Fibroblast of lung (primary cell): Measurements from ENCODE around the gene GNAL. TPM values are rescaled to one million over a fixed set of nuclear protein-coding genes. Genes with fewer than 3 reads are reported as not detected.

Experiments used
- DNase-seq, 2 donors: peaks; one replicate each; pipeline versions ENCODE4 v3.0.0 to v3.0.0-alpha.2; 2010; ENCODE audit warnings: low read depth in 2 of 2
- H2AFZ ChIP-seq: 2 replicates; pipeline ENCODE4 v1.5.1; 2012; ENCODE audit warnings: low read length, control low read depth, inconsistent platforms
- H3K27ac ChIP-seq: 2 replicates; pipeline ENCODE4 v1.5.1; 2011; ENCODE audit warnings: low read length, control low read depth; ENCODE audit not compliant: insufficient read depth
- H3K27me3 ChIP-seq: 2 replicates; pipeline ENCODE4 v1.5.1; 2011; ENCODE audit warnings: mild to moderate bottlenecking, low read length; ENCODE audit not compliant: control insufficient read depth, insufficient read depth
- H3K36me3 ChIP-seq: 2 replicates; pipeline ENCODE4 v1.5.1; 2011; ENCODE audit warnings: low read length; ENCODE audit not compliant: control insufficient read depth, insufficient read depth
- H3K4me1 ChIP-seq: 2 replicates; pipeline ENCODE4 v1.5.1; 2011; ENCODE audit warnings: low read length; ENCODE audit not compliant: control insufficient read depth, insufficient read depth; ENCODE audit errors: extremely low read depth
- H3K4me2 ChIP-seq: 2 replicates; pipeline ENCODE4 v1.5.1; 2011; ENCODE audit warnings: low read length, control low read depth; ENCODE audit not compliant: insufficient read depth; ENCODE audit errors: extremely low read depth
- H3K4me3 ChIP-seq, 4 experiments: fragments of 200-600 bp in 1 of 4; sonication (generic) in 1 of 4; replicated peaks in 1 of 4; 2 replicates each; pipeline ENCODE4 v1.5.1; 2011 to 2016; ENCODE audit warnings: low read length in 4 of 4, low read depth in 3 of 4, mild to moderate bottlenecking in 3 of 4, control low read depth in 2 of 4, inconsistent platforms in 1 of 4, mixed read lengths in 1 of 4; ENCODE audit not compliant: insufficient read depth in 1 of 4; ENCODE audit errors: control extremely low read depth in 1 of 4
- H3K79me2 ChIP-seq: 2 replicates; pipeline ENCODE4 v1.5.1; 2012; ENCODE audit warnings: mild to moderate bottlenecking, low read length, inconsistent platforms; ENCODE audit not compliant: control insufficient read depth, insufficient read depth
- H3K9ac ChIP-seq: 2 replicates; pipeline ENCODE4 v1.5.1; 2011; ENCODE audit warnings: mild to moderate bottlenecking, low read length, control low read depth; ENCODE audit not compliant: insufficient read depth
- H3K9me3 ChIP-seq: 2 replicates; pipeline ENCODE4 v1.5.1; 2012; ENCODE audit warnings: low read depth, low read length; ENCODE audit not compliant: control insufficient read depth, insufficient read depth
- H4K20me1 ChIP-seq: 2 replicates; pipeline ENCODE4 v1.5.1; 2011; ENCODE audit warnings: low read length; ENCODE audit not compliant: control insufficient read depth, insufficient read depth; ENCODE audit errors: extremely low read depth
- CTCF ChIP-seq, 2 donors: IDR thresholded peaks in 1 of 2; conservative IDR thresholded peaks in 1 of 2; 1 replicate in 1 of 2; 2 replicates in 1 of 2; pipeline ENCODE4 v1.5.1; 2011 to 2012; ENCODE audit warnings: low read length in 2 of 2, control low read depth in 1 of 2, inconsistent platforms in 1 of 2, low read depth in 1 of 2, mild to moderate bottlenecking in 1 of 2
- EZH2 ChIP-seq: IDR thresholded peaks from 2 replicates; pipeline ENCODE4 v1.5.1; 2012; ENCODE audit warnings: low read length, control low read depth, mild to moderate bottlenecking; ENCODE audit errors: missing control alignments
- polyA plus RNA-seq, 2 donors: library from polyadenylated mRNA; depleted of rRNA in 1 of 2; stranded (reverse) in 1 of 2; unstranded in 1 of 2; fragments of >200 nt; gene quantifications; 2 replicates each; pipeline ENCODE4 v1.2.1, GENCODE V29; 2011 to 2012; ENCODE audit warnings: missing spikeins in 1 of 2
- total RNA-seq: library from RNA; depleted of rRNA; stranded (reverse); fragments of >200 nt; gene quantifications from 2 replicates; pipeline ENCODE4 v1.2.1, GENCODE V29; 2014

GNAL gene
- total and polyA plus RNA-seq, 2 donors (not counting 1 experiment from before 2014, with no cell fraction given) = 0.05 to 0.50 TPM

- Histone ChIP-seq H3K27ac (no peak overlapping the region), H3K79me2 (no peaks in the 10 kb centered on the region), H3K4me2 (no peak overlapping the region), H3K9ac (no peak overlapping the region), H3K36me3 (no peaks in the 10 kb centered on the region), H3K27me3 (peaks cover 6% of the 10 kb centered on the region), H2AFZ (no peak overlapping the region), H3K9me3 (no peaks in the 10 kb centered on the region), H3K4me3 (no peak overlapping the region), H4K20me1 (no peaks in the 10 kb centered on the region), H3K4me1 (no peaks in the 10 kb centered on the region)
- TF ChIP-seq CTCF (conservative IDR thresholded peaks at IDR 0.05 in 1 of 2, IDR thresholded peaks at IDR 0.05 in 1 of 2; ENCODE audit: low read depth in 1 of 2, low read length in 2 of 2) = no peak
- TF ChIP-seq EZH2 = no peak
- DNase-seq = no peak
Observed at GRCh38 chr18:11757084-11757590, 68.1 kb downstream of the GNAL start.

- no peak overlapping the region for H3K4me3 ChIP-seq
- no peak overlapping the region for H3K27ac ChIP-seq
- no peaks in the 10 kb centered on the region for H3K79me2 ChIP-seq
- no peak overlapping the region for H3K4me2 ChIP-seq
- H3K27me3 ChIP-seq = no peaks in the 10 kb centered on the region
- no peak for DNase-seq
- H3K36me3 ChIP-seq = no peaks in the 10 kb centered on the region
- no peaks in the 10 kb centered on the region for H3K9me3 ChIP-seq
- H2AFZ ChIP-seq = no peak overlapping the region
- TF ChIP-seq CTCF (conservative IDR thresholded peaks at IDR 0.05 in 1 of 2, IDR thresholded peaks at IDR 0.05 in 1 of 2; ENCODE audit: low read depth in 1 of 2, low read length in 2 of 2) (no peak), EZH2 (no peak)
- H3K9ac ChIP-seq = no peak overlapping the region
- no peaks in the 10 kb centered on the region for H4K20me1 ChIP-seq
- no peaks in the 10 kb centered on the region for H3K4me1 ChIP-seq
Observed at GRCh38 chr18:11759456-11759855, 70.4 kb downstream of the GNAL start.

GRCh38 chr18:11760498-11761167 lies 71.6 kb downstream of the GNAL start:
- Histone ChIP-seq H3K4me1 (no peaks in the 10 kb centered on the region), H3K4me2 (no peak overlapping the region), H3K4me3 (no peak overlapping the region), H2AFZ (no peak overlapping the region), H3K9ac (no peak overlapping the region), H4K20me1 (no peaks in the 10 kb centered on the region), H3K79me2 (no peaks in the 10 kb centered on the region), H3K36me3 (no peaks in the 10 kb centered on the region), H3K27me3 (no peaks in the 10 kb centered on the region), H3K27ac (no peak overlapping the region), H3K9me3 (no peaks in the 10 kb centered on the region)
- DNase-seq = no peak
- TF ChIP-seq EZH2 (no peak), CTCF (conservative IDR thresholded peaks at IDR 0.05 in 1 of 2, IDR thresholded peaks at IDR 0.05 in 1 of 2; ENCODE audit: low read depth in 1 of 2, low read length in 2 of 2) (no peak)
